ENCODE measurements around the gene PPIL1. TPM values are rescaled to one million over a fixed set of nuclear protein-coding genes. Genes with fewer than 3 reads are reported as not detected.

Gene PPIL1
- total and polyA plus RNA-seq, 2 of the 8 experiments (the other 6 are each of a cell fraction or from before 2014, with no cell fraction given), result 83.7 to 86.5 TPM

GRCh38 chr6:36888654-36889481, 14.3 kb upstream of the PPIL1 start:
- no peak overlapping the region for H4K5ac ChIP-seq (ENCODE audit: insufficient read length, low read depth, low read length)
- H3K9me3 ChIP-seq (ENCODE audit: insufficient read depth in 2 of 2, low read depth in 1 of 2, low read length in 1 of 2), result no peaks in the 10 kb centered on the region
- H3K27me3 ChIP-seq (replicated peaks in 1 of 4; ENCODE audit: control insufficient read depth in 3 of 4, extremely low read depth in 1 of 4, insufficient read depth in 3 of 4, low read length in 3 of 4), result no peaks in the 10 kb centered on the region
- no peak for DNase-seq (ENCODE audit: low read depth in 1 of 2, low spot score in 2 of 2)
- no peak overlapping the region for H3K56ac ChIP-seq (replicated peaks; ENCODE audit: insufficient read length, low read depth, low read length)
- H3K23me2 ChIP-seq (ENCODE audit: low read depth, low read length), result no peaks in the 10 kb centered on the region; the same call in 1 of the 2 replicates
- H2BK12ac ChIP-seq (ENCODE audit: low read depth, low read length), result no peak overlapping the region
- no peak overlapping the region for H4K8ac ChIP-seq (ENCODE audit: extremely low read depth, insufficient read depth, low read length)
- H2BK20ac ChIP-seq (ENCODE audit: low read length), result no peak overlapping the region
- no peaks in the 10 kb centered on the region for H3K36me3 ChIP-seq (ENCODE audit: control insufficient read depth in 2 of 4, insufficient read depth in 4 of 4, low read length in 3 of 4)
- no peak overlapping the region for H4K91ac ChIP-seq (replicated peaks; ENCODE audit: insufficient read length, low read length)
- H3K9ac ChIP-seq (replicated peaks in 1 of 4; ENCODE audit: extremely low read depth in 1 of 4, low read depth in 3 of 4, low read length in 3 of 4), result no peak overlapping the region
- peaks cover 0 to 3% of the 10 kb centered on the region in 2 experiments for H4K20me1 ChIP-seq (replicated peaks in 1 of 2; ENCODE audit: control insufficient read depth in 1 of 2, insufficient read depth in 2 of 2, low read length in 2 of 2)
- no peak overlapping the region for H2BK120ac ChIP-seq (replicated peaks; ENCODE audit: low read depth, low read length)
- H3K4me2 ChIP-seq (ENCODE audit: insufficient read depth in 1 of 2, low read depth in 2 of 2, low read length in 2 of 2), result no peak overlapping the region
- H3K23ac ChIP-seq (ENCODE audit: insufficient read length), result no peak overlapping the region
- H3K4me1 ChIP-seq (replicated peaks in 1 of 4; ENCODE audit: control insufficient read depth in 3 of 4, insufficient read depth in 4 of 4, low read length in 3 of 4), result no peaks in the 10 kb centered on the region; a peak in 1 of 7 replicates
- no peak overlapping the region for H3K4ac ChIP-seq (replicated peaks; ENCODE audit: insufficient read length, low read depth, low read length)
- H3K18ac ChIP-seq (ENCODE audit: extremely low read depth, low read length), result no peak overlapping the region
- no peak overlapping the region for H3K4me3 ChIP-seq (ENCODE audit: extremely low read depth in 1 of 4, insufficient read depth in 2 of 4, low read depth in 3 of 4, low read length in 4 of 4)
- H3K79me1 ChIP-seq (ENCODE audit: low read depth, low read length), result no peaks in the 10 kb centered on the region
- H3K79me2 ChIP-seq (ENCODE audit: control insufficient read depth in 1 of 2, insufficient read depth in 2 of 2, low read length in 2 of 2), result no peaks in the 10 kb centered on the region
- FAIRE-seq, result no peak
- no peak overlapping the region for H2AFZ ChIP-seq (ENCODE audit: low read length)
- CTCF ChIA-PET (ENCODE audit: partially characterized antibody), result interaction anchor here (0.7 to 4.6 kb wide), 10 partner anchors 15 to 238 kb away, joined by 3 to 18 read pairs (median 4); partner anchors contain the start of gene PPIL1
- H2AK5ac ChIP-seq (ENCODE audit: low read depth, low read length), result no peak overlapping the region
- no peak overlapping the region for H3K27ac ChIP-seq (ENCODE audit: low read depth, low read length)
- H2BK5ac ChIP-seq (ENCODE audit: low read depth, low read length), result no peak overlapping the region
- no peak overlapping the region for H3K14ac ChIP-seq (ENCODE audit: insufficient read length)
- no peak overlapping the region for H2BK15ac ChIP-seq (ENCODE audit: low read length)
- WGBS, 2 experiments (ENCODE audit: extremely low coverage in 1 of 2, insufficient coverage in 1 of 2, insufficient read length in 1 of 2, insufficient replicate concordance in 2 of 2, low coverage in 1 of 2, low lambda C conversion rate in 2 of 2, missing lambda C conversion rate in 1 of 2), result 83% methylated on average over 6 of the region's 6 CpGs; no CpG with 5 or more reads in 1 of the 2 experiments
- POLR2A ChIA-PET (ENCODE audit: partially characterized antibody), result interaction anchor here (0.6 to 2.3 kb wide), 2 partner anchors 15 to 158 kb away, joined by 3 to 9 read pairs; partner anchors contain the start of gene PPIL1
- TF ChIP-seq FOSL1 (IDR thresholded peaks at IDR 0.05; ENCODE audit: insufficient read depth, low read depth, low read length), result no peak
- no peak for TF ChIP-seq ZNF274 (IDR thresholded peaks at IDR 0.05; ENCODE audit: borderline replicate concordance, extremely low read depth, low read length)
- TF ChIP-seq USF2 (IDR thresholded peaks at IDR 0.05; ENCODE audit: low read length), result no peak
- TF ChIP-seq RBBP5 (IDR thresholded peaks at IDR 0.05; ENCODE audit: borderline replicate concordance, low read depth, low read length), result no peak
- no peak for TF ChIP-seq SIX5 (IDR thresholded peaks at IDR 0.05; ENCODE audit: low read depth, low read length)
- no peak for TF ChIP-seq KDM1A (IDR thresholded peaks at IDR 0.05; ENCODE audit: borderline replicate concordance, low read length)
- no peak for TF ChIP-seq GTF2F1 (IDR thresholded peaks at IDR 0.05; ENCODE audit: borderline replicate concordance, low read depth, low read length)
- TF ChIP-seq BRCA1 (IDR thresholded peaks at IDR 0.05; ENCODE audit: low read depth, low read length), result no peak
- TF ChIP-seq SP2 (IDR thresholded peaks at IDR 0.05; ENCODE audit: low read length), result no peak
